Hematopoietic multipotent progenitor cell treated with erythropoietin and hydrocortisone succinate and interleukin-3 and kit ligand, for 17 days (in vitro differentiated cells): ENCODE measurements around the gene ZFP91.
A peak's percentile ranks its signal among the peaks of the same experiment; 100 is the strongest.
"Not testable (repeated sequence)": the region's sequence is repeated elsewhere in the genome, so short reads cannot be mapped to it uniquely, and the experiment has no call there.

Source experiments
- DNase-seq: peaks from one replicate; pipeline ENCODE4 v3.0.0-alpha.2; 2015; ENCODE audit warnings: low spot score

Gene ZFP91

DNA sequence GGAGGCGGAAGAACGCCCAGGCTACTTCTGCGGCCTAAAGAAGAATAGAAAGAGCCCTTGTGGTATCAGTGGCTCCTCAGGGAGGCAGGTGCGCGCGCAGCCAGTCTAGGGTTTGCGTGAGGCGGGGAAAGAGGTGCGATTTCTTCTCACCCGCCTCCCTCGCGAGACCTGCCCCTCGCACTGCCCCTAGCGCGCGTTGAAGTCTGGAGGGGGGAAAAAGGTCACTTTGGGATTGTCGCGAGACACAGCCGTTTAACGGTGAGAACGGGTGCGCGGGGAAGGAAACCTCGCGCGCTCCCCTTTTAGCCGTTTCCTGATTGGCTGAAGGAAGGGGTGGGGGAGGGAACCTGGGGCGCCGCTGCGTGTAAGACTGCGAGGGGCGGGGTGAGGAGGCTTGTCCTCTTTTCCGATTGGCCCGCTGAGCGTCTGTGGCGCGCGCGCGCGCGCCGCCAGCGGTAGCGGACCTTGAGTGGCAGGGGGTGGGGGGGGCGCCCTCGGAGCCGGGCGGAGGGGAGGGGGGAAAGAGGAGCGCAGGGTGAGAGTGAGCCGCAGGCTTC lies at the start of gene ZFP91:
Gene ZFP91 (plus strand): TSS at position 429 of the 557 bp plus-strand sequence. CDS start 219 bp downstream, outside the sequence.
- peak; percentile 95 for DNase-seq

DNA sequence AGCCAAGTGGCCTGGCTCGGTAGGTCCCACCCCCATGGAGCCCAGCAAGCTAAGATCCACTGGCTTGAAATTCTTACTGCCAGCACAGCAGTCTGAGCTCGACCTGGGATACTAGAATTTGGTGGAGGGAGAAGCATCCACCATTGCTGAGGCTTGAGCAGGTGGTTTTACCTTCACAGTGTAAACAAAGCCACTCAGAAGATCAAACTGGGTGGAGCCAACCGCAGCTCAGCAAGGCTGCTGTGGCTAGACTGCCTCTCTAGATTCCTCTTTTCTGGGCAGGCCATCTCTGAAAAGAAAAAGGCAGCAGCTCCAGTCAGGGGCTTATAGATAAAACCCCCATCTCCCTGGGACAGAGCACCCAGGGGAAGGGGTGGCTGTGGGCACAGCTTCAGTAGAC lies 48.6 kb upstream of the ZFP91 start:
- DNase-seq: no peak

DNA sequence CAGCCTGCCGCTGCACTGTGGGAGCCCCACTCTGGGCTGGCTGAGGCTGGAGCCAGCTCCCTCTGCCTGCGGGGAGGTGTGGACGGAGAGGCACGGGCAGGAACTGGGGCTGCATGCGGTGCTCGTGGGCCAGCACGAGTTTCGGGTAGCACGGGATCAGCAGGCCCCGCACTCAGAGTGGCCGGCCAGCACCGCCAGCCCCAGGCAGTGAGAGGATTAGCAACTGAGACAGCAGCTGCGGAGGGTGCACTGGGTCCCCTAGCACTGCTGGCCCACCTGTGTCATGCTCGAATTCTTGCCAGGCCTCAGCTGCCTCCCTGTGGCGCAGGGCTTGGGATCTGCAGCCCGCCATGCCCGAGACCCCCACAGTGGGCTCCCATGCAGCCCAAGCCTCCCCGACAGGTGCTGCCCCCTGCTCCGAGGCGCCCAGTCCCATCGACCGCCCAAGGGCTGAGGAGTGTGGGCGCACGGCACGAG lies 47.0 kb upstream of the ZFP91 start:
- no peak for DNase-seq

GRCh38 chr11:58546841-58547240 lies 32.0 kb upstream of the ZFP91 start:
- no peak for DNase-seq

GRCh38 chr11:58549644-58550043 lies 29.2 kb upstream of the ZFP91 start:
- no peak for DNase-seq

- DNase-seq: no peak
Observed at GRCh38 chr11:58560842-58561241, 18.0 kb upstream of the ZFP91 start.

DNA sequence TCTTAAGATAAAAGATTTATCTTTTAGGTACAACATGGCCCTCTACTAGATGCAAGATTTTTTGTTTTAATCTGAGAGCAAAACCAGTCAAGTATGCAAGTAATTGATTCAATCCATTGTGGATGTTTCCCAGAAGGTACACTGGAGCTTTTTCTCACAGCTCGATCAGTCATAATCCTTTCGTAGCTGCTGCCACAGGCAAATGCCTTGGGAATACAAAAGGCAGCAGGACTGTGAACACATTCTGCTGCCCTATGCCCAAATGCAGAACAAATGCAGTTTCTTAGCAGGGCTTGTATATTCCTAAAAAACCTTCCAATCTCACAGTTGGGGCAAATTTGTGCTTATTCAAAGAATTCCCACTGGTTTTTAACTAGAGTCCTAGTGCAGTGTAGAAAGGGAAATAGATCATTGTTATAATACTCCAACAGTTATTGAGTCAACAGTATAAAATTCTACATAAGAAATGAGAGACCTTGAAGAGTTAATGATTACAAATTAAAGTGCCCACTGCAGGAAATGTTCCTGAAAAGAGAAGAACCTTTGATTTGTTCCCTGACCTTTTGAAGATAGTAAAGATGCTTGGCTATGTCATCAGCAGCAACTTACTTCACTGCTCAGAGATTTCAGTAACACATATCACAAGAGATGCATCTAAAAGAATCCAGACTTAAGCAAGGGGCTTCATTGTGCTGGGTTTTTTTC lies 17.3 kb upstream of the ZFP91 start:
- DNase-seq: no peak

- DNase-seq: no peak
Observed at GRCh38 chr11:58562375-58562800, 16.5 kb upstream of the ZFP91 start.

DNA sequence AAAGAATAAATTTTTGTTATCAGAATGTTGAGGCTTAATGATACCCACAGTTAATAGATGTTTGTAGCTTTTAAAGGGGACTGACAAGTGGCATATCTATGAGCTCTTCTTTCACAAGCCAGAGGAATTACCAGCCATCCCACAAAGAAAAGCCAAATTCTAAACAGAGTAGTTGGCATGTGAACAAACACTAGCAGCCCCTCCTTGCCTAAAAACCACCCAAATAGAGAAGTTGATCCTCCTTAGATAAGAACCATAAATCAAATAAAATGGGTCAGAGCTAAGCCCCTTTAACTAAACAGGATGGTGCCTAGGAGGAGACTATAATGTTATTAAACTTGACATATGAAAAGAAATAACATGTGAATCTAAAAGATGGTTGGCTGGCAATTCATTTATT lies 14.6 kb upstream of the ZFP91 start:
- no peak for DNase-seq

- peak; percentile 76 for DNase-seq
Observed at GRCh38 chr11:58567889-58568512, 10.9 kb upstream of the ZFP91 start.

DNA sequence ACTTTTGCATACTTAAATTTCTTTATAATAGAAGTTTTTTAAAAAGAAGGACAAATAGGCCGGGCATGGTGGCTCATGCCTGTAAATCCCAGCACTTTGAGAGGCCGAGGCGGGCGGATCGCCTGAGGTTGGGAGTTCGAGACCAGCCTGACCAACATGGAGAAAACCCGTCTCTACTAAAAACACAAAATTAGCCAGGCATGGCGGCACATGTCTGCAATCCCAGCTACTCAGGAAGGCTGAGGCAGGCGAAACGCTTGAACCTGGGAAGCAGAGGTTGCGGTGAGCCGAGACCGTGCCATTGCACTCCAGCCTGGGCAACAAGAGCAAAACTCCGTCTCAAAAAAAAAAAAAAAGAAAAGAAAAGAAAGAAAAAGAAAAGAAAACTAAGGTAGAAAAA lies 6.0 kb upstream of the ZFP91 start:
- not testable (repeated sequence) for DNase-seq

DNA sequence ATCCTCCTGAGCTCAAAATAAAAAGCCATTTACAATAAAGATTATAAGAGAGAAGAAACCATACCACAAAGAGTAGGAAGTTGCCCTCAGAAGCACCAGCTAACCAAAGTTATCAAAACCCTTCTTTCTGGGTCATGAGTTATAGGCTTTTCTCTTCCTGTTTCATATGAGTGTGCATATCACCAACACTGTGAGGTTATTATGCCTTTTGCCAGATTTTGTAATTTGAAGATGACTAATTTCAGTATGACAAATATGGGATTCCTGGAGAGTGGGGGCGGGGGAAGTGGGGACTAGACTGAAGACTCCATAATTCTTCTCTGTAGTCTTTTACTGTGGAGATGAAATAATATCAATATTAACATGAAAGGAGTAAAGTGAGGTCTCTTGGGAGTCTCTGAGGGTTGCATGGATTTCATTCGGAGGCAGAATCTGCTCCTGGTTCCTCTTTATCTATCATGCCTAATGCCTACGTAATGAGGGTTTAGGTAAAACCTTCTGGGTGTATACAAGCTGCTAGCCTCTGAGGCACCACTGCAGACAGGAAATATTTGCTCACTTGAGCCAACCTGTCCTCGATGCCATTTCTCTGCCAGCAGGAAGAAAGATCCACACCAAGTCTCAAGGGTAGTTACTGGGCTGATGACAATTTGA lies 5.3 kb upstream of the ZFP91 start:
- DNase-seq: peak; percentile 34

DNA sequence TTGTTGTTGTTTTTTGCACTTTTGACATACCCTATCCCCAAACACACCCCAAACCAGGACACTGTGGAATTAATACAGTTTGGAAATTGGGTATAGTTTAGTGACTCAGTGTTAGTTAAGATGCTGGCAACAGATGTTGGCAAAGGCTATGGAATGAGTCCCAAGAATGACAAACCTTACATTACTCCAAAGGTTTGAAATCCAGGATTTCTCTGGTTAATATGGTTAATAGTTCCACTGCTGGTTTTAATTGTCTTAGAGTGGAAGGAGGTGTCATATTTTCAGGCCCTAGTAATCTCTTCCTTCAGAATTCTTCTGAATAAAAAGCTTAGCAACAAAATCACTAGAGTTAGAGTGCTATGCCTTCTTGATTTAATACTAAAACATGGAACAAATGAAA lies 4.0 kb upstream of the ZFP91 start:
- DNase-seq: no peak

DNA sequence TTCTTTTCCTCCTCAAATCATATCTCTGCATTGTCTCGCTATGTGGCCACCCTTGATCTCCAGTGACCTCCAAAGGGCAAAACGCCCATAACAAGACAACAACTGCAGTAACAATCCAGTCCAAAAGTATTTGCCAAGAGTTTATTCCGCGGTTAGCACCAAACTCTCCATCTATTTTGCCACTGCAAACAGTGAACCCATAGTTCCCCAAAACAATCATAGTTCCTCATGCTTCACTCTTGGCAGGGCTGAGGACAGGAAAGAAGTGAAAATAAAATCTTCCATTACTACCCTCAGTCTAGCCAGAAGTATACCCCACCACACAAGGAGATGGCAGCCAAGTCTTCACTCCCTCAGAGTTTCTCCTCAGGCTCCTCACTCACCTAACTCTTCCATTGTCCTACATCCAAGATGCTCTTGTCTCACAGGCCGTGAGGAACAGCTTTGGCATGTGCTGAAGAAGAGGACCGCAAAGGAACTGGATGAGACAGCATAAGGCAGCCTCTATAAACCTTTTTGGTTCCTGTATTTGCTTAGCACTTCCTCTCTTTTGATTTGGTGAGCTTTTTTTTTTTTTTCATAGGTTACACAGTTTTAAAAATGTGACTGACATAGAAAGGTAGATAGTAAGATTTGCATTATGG lies 3.4 kb upstream of the ZFP91 start, which contains the start of gene LPXN:
Gene LPXN (minus strand): TSS at position 480 of the 644 bp plus-strand sequence. CDS start 84 bp downstream, at position 396.
- DNase-seq: peak; percentile 10

DNA sequence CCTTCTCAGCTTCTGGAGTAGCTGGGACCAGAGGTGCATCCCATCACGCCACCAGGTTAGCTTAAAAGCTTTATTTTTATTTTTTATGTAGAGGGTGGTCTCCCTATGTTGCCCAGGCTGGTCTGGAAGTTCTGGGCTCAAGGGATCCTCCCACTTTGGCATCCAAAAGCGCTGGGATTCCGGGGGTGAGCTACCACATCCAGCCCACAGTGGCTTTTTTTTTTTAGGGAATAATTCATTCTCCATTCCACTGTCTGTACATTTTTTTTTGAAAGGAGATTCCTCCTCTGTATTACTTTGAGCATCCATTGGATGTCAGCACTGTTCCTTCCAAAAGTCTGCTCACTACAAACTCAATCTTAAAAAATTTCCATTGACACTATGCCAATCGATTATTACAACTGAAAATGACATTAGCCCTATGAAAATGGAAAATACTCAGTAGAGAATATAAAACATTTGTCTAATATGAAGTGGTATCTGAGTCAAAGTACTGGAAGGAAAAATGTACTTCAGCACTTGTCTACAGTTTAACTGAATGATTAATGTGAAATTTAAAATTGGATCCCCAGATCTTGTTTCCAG lies 1.9 kb upstream of the ZFP91 start:
- DNase-seq: peak; percentile 71

- no peak for DNase-seq
Observed at GRCh38 chr11:58577555-58578135, 1.2 kb upstream of the ZFP91 start.

- DNase-seq: peak; percentile 99
Observed at GRCh38 chr11:58578136-58578634, 678 bp upstream of the ZFP91 start.

GRCh38 chr11:58579192-58580129 lies 598 bp downstream of the ZFP91 start:
- DNase-seq: peak; percentile 93

- no peak for DNase-seq
Observed at GRCh38 chr11:58580311-58580710, 1.4 kb downstream of the ZFP91 start.

DNA sequence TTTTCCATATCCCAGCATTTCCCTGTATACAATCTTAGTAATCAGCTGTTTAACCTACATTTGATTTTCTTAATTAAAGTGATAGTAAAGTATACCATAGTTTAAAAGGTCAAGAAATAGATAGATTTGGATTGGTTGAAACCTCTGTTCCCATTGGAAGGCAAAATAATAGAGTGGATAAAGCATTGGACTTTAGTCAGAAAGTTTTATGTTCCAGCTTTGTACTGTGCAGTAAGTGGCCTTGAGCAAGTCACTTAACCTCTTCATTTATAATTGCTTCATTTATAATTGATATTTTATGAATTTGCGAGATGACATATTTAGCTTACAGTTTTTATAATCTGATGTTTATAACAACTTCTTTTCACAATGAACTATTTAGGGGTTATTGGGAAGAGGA lies 3.6 kb downstream of the ZFP91 start:
- DNase-seq: peak; percentile 11
